Hematopoietic multipotent progenitor cell treated with erythropoietin and hydrocortisone succinate and interleukin-3 and kit ligand, for 4 days (in vitro differentiated cells): Measurements from ENCODE around the gene IQCK.

Source experiments
- DNase-seq: peaks from one replicate; pipeline ENCODE4 v3.0.0-alpha.2; 2015

The IQCK gene

GRCh38 chr16:19864566-19864965 lies 146.5 kb downstream of the IQCK start:
- no peak for DNase-seq

- no peak for DNase-seq
Observed at GRCh38 chr16:19868421-19868820, 150.3 kb downstream of the IQCK start.

GRCh38 chr16:19871721-19872120 lies 153.7 kb downstream of the IQCK start:
- no peak for DNase-seq

GRCh38 chr16:19872179-19872863 lies 154.2 kb downstream of the IQCK start:
- no peak for DNase-seq

- DNase-seq, result no peak
Observed at GRCh38 chr16:19872935-19873334, 154.9 kb downstream of the IQCK start.

- no peak for DNase-seq
Observed at GRCh38 chr16:19874026-19874425, 156.0 kb downstream of the IQCK start.

GRCh38 chr16:19874851-19875546 lies 156.9 kb downstream of the IQCK start:
- DNase-seq, result no peak

GRCh38 chr16:19875900-19876299 lies 157.8 kb downstream of the IQCK start:
- no peak for DNase-seq

- DNase-seq, result no peak
Observed at GRCh38 chr16:19876501-19877059, 158.5 kb downstream of the IQCK start.

GRCh38 chr16:19878757-19879156 lies 160.7 kb downstream of the IQCK start:
- DNase-seq, result no peak

- no peak for DNase-seq
Observed at GRCh38 chr16:19879241-19879792, 161.2 kb downstream of the IQCK start.

- DNase-seq, result no peak
Observed at GRCh38 chr16:19881028-19881427, 163.0 kb downstream of the IQCK start.

GRCh38 chr16:19881783-19882182 lies 163.7 kb downstream of the IQCK start:
- DNase-seq, result no peak

GRCh38 chr16:19882186-19882585 lies 164.1 kb downstream of the IQCK start:
- DNase-seq, result no peak

- DNase-seq, result no peak
Observed at GRCh38 chr16:19882646-19883045, 164.6 kb downstream of the IQCK start.

- peak; percentile 20 for DNase-seq
Observed at GRCh38 chr16:19883296-19883965, 165.4 kb downstream of the IQCK start.

- DNase-seq, result no peak
Observed at GRCh38 chr16:19883966-19884485, 166.0 kb downstream of the IQCK start.

GRCh38 chr16:19884611-19885450 lies 166.8 kb downstream of the IQCK start, which contains the start of gene GPRC5B:
Gene GPRC5B (minus strand): TSS chr16:19884848. CDS start chr16:19872845, 12,003 bp downstream.
- peak; percentile 50 for DNase-seq

- no peak for DNase-seq
Observed at GRCh38 chr16:19885451-19886072, 167.5 kb downstream of the IQCK start.

GRCh38 chr16:19886073-19886941 lies 168.2 kb downstream of the IQCK start:
- DNase-seq, result peak; percentile 89

GRCh38 chr16:19888834-19889233 lies 170.8 kb downstream of the IQCK start:
- DNase-seq, result no peak
